BLaER1 treated with 17β-estradiol and CSF1 and Interleukin-3, amounts not matched to agents 10 nM and 100 nM (cell line): ENCODE results near the gene THUMPD2.

Experiments used
- H3K27ac ChIP-seq, 11 experiments: shearing (Covaris generic); formaldehyde crosslinking; 2 replicates each; pipeline ENCODE4 v1.8.1; 2022
- H3K27me3 ChIP-seq, 11 experiments: shearing (Covaris generic); formaldehyde crosslinking; 2 replicates each; pipeline ENCODE4 v1.8.1; 2022
- H3K36me3 ChIP-seq, 11 experiments: shearing (Covaris generic); formaldehyde crosslinking; 2 replicates each; pipeline ENCODE4 v1.8.1; 2022
- H3K4me1 ChIP-seq, 10 experiments: shearing (Covaris generic); formaldehyde crosslinking; 2 replicates each; pipeline ENCODE4 v1.8.1; 2022
- H3K4me2 ChIP-seq, 11 experiments: shearing (Covaris generic); formaldehyde crosslinking; 2 replicates each; pipeline ENCODE4 v1.8.1; 2022
- H3K4me3 ChIP-seq, 10 experiments: shearing (Covaris generic); formaldehyde crosslinking; 2 replicates each; pipeline ENCODE4 v1.8.1; 2022
- H3K9ac ChIP-seq, 11 experiments: shearing (Covaris generic); formaldehyde crosslinking; 2 replicates each; pipeline ENCODE4 v1.8.1; 2022
- H3K9me3 ChIP-seq, 11 experiments: shearing (Covaris generic); formaldehyde crosslinking; replicated peaks in 1 of 11; 2 replicates each; pipeline ENCODE4 v1.8.1; 2022
- H4K20me1 ChIP-seq, 11 experiments: shearing (Covaris generic); formaldehyde crosslinking; 2 replicates each; pipeline ENCODE4 v1.8.1; 2022
- Cebpa-rat ChIP-seq, 11 experiments: shearing (Covaris generic); IDR thresholded peaks; 2 replicates each; pipeline ENCODE4 v1.8.1; 2022

The THUMPD2 gene

DNA sequence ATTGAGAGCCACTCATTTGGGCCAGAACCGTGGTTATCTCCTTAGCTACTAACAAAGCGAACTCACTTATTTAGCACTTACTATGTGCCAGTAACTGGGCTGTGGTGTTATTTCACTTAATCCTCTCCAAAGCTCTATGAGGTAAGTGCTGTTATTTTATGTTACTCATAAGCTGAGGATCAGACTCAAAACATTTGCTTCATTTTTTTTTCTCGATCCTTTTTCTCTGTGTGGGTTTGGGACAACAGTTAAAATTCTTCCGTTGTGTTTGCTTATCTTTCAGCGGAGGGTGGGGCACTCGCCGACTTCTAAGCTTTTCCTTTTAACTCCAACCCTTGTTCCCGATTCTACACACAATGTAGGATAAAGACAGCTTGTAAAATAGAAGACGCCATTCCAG lies 60.6 kb downstream of the THUMPD2 start:
- Histone ChIP-seq H3K4me1 (no peaks in the 10 kb centered on the region), H3K27ac (no peak overlapping the region), H3K36me3 (no peaks in the 10 kb centered on the region), H4K20me1 (no peaks in the 10 kb centered on the region), H3K27me3 (no peaks in the 10 kb centered on the region), H3K9ac (no peak overlapping the region), H3K4me3 (no peak overlapping the region), H3K4me2 (no peak overlapping the region), H3K9me3 (no peaks in the 10 kb centered on the region)
- no peak for TF ChIP-seq Cebpa-rat (IDR thresholded peaks at IDR 0.05)

DNA sequence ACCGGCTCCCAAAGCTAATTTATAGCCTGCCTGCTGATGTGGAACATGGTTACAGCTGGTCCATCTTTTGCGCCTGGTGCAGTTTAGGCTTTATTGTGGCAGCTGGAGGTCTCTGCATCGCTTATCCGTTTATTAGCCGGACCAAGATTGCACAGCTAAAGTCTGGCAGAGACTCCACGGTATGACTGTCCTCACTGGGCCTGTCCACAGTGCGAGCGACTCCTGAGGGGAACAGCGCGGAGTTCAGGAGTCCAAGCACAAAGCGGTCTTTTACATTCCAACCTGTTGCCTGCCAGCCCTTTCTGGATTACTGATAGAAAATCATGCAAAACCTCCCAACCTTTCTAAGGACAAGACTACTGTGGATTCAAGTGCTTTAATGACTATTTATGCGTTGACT lies 62.0 kb downstream of the THUMPD2 start:
- H3K9ac ChIP-seq: no peak overlapping the region
- H4K20me1 ChIP-seq: no peaks in the 10 kb centered on the region
- H3K27ac ChIP-seq: no peak overlapping the region
- no peaks in the 10 kb centered on the region for H3K4me1 ChIP-seq
- H3K4me3 ChIP-seq: no peak overlapping the region
- no peaks in the 10 kb centered on the region for H3K27me3 ChIP-seq
- H3K9me3 ChIP-seq: no peaks in the 10 kb centered on the region
- no peak for TF ChIP-seq Cebpa-rat (IDR thresholded peaks at IDR 0.05)
- no peak overlapping the region for H3K4me2 ChIP-seq
- H3K36me3 ChIP-seq: no peaks in the 10 kb centered on the region

DNA sequence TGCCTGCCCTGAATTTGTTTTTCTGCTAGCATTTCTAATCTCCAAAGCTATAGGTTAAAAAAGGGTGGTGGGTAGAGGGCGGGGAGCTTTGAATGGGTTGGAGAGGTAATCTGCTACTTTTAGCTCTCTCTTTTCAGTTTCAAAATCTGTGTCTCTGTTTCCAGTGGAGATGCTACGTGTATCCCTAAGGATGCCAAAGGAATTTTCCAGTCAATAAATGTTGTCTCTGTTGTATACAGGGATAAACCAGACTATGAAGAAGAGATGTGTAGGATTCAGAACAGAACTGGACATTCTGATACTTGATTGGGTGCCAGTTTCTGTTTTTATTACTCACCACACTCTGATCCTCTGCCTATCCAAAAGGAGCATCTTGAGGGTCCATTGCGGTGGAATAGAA lies 63.2 kb downstream of the THUMPD2 start:
- Histone ChIP-seq H3K4me1 (no peaks in the 10 kb centered on the region), H3K36me3 (no peaks in the 10 kb centered on the region), H3K9ac (no peak overlapping the region), H3K27me3 (no peaks in the 10 kb centered on the region), H3K4me3 (no peak overlapping the region), H3K9me3 (no peaks in the 10 kb centered on the region), H3K27ac (no peak overlapping the region), H3K4me2 (no peak overlapping the region), H4K20me1 (no peaks in the 10 kb centered on the region)
- TF ChIP-seq Cebpa-rat (IDR thresholded peaks at IDR 0.05): no peak

DNA sequence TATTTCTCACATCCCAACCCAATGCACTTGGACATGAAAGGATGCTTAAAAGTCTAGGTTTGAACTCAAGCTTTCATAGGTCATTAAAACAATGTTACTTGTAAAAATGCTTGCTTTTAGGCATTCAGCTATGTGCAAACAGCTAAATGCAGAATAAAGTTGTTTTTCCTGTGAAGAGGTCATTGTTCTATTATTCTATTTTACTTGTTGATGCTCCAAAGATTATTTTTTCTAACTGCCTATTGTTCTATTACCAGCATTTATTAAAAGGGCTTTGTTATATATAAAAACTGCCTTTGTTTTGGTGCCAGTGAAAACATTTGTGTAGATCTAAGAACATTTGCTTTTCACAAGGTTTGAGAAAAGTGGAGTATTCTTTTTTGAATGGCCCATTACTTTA lies 64.0 kb downstream of the THUMPD2 start:
- Histone ChIP-seq H3K27ac (no peak overlapping the region), H3K36me3 (no peaks in the 10 kb centered on the region), H3K27me3 (no peaks in the 10 kb centered on the region), H3K4me3 (no peak overlapping the region), H3K4me1 (no peaks in the 10 kb centered on the region), H3K4me2 (no peak overlapping the region), H3K9ac (no peak overlapping the region), H4K20me1 (no peaks in the 10 kb centered on the region), H3K9me3 (no peaks in the 10 kb centered on the region)
- no peak for TF ChIP-seq Cebpa-rat (IDR thresholded peaks at IDR 0.05)

DNA sequence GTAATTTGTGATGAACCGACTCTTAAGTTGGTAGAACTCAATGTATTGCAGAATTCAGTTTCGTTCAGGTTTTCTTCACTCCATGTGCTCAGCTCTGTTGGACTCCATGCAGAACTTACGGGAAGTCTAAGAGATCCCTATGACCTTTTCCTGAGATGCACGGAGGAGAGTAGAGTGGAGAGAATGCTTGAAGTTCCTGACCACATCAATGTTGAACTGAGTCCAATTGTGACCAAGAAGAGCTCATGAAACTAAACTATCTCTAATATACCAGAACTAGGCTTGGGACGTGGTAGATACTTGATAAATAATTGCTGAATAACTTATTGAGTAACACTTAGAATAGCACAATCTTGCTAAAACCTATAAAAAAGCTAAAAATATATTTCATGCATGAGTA lies 66.1 kb downstream of the THUMPD2 start:
- H4K20me1 ChIP-seq: no peaks in the 10 kb centered on the region
- H3K4me2 ChIP-seq: no peak overlapping the region
- peaks cover 0 to 14% (median 3%) of the 10 kb centered on the region in 11 experiments; a peak in 8 of 22 replicates for H3K9me3 ChIP-seq
- H3K36me3 ChIP-seq: no peaks in the 10 kb centered on the region
- TF ChIP-seq Cebpa-rat (IDR thresholded peaks at IDR 0.05): no peak
- no peaks in the 10 kb centered on the region for H3K27me3 ChIP-seq
- H3K4me3 ChIP-seq: no peak overlapping the region
- H3K4me1 ChIP-seq: no peaks in the 10 kb centered on the region
- no peak overlapping the region for H3K9ac ChIP-seq
- H3K27ac ChIP-seq: no peak overlapping the region

DNA sequence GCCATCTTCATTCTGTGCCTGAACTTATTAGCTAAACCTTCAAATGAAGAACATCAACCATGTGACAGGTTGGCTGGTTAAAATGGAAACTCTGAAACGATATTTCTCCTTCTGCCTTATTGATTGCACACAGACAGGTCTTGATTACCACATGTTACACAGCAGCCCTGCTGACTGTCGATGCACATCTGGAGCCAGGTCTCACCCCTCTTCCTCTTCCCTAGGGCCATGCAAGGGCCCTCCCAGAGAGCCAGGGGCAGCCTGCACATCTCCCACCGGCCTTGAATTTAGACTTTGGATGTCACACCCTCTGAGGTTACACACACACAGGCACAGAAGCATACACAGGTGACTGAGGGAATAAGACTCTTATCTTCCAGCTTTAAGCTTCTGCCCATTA lies 68.3 kb downstream of the THUMPD2 start:
- Histone ChIP-seq H4K20me1 (no peaks in the 10 kb centered on the region), H3K4me2 (no peak overlapping the region), H3K27ac (no peak overlapping the region), H3K36me3 (no peaks in the 10 kb centered on the region), H3K9me3 (peaks cover 0 to 16% (median 3%) of the 10 kb centered on the region in 11 experiments; a peak in 8 of 22 replicates), H3K9ac (no peak overlapping the region), H3K4me1 (no peaks in the 10 kb centered on the region; a peak in 1 of 20 replicates), H3K4me3 (no peak overlapping the region), H3K27me3 (no peaks in the 10 kb centered on the region)
- TF ChIP-seq Cebpa-rat (IDR thresholded peaks at IDR 0.05): no peak

DNA sequence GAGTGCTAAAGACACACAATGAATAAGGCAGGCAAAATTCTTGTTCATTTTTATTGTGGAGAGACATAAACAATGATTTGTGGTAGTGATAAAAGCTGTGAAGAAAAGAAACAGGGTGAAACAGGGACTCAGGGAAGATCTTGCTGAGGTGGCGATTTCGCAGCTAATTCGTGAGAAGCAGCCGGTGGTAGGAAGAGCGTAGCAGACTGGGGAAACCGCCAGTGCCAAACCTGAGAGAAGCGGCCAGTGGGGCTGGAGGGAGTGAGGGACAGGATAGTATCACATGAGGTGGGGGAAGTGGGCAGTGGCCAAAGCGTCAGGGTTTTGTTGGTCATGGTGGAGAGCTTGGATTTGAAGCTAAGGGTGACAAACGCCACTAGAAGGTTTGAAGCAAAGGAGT lies 71.1 kb downstream of the THUMPD2 start:
- no peaks in the 10 kb centered on the region for H3K27me3 ChIP-seq
- peaks cover 0 to 22% (median 6%) of the 10 kb centered on the region in 11 experiments; a peak in 13 of 22 replicates for H3K9me3 ChIP-seq
- H3K27ac ChIP-seq: no peak overlapping the region
- H3K36me3 ChIP-seq: no peaks in the 10 kb centered on the region
- no peak overlapping the region for H3K9ac ChIP-seq
- TF ChIP-seq Cebpa-rat (IDR thresholded peaks at IDR 0.05): no peak
- no peak overlapping the region for H3K4me2 ChIP-seq
- H3K4me3 ChIP-seq: no peak overlapping the region
- no peaks in the 10 kb centered on the region for H4K20me1 ChIP-seq
- H3K4me1 ChIP-seq: no peaks in the 10 kb centered on the region; a peak in 1 of 20 replicates

DNA sequence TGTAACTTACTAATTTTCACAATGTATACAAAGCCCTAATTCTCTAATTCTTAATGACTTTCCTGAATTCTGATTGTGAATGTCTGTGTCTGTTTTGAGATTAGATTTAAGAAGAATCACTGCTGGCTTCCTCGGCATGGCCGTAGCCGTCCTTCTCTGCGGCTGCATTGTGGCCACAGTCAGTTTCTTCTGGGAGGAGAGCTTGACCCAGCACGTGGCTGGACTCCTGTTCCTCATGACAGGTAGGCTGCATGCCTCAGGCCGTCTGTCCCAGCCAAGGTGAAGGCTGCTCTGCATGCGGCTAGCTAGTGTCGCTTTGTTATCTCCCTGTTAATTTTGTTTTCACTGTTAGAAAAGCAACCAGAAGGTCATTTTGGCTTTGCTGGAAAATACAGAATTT lies 72.1 kb downstream of the THUMPD2 start:
- Histone ChIP-seq H3K9me3 (peaks cover 8 to 32% (median 17%) of the 10 kb centered on the region in 11 experiments), H3K27ac (no peak overlapping the region), H3K9ac (no peak overlapping the region), H3K4me1 (no peaks in the 10 kb centered on the region; a peak in 1 of 20 replicates), H3K4me2 (no peak overlapping the region), H3K27me3 (no peaks in the 10 kb centered on the region), H4K20me1 (no peaks in the 10 kb centered on the region), H3K36me3 (no peaks in the 10 kb centered on the region), H3K4me3 (no peak overlapping the region)
- no peak for TF ChIP-seq Cebpa-rat (IDR thresholded peaks at IDR 0.05)

DNA sequence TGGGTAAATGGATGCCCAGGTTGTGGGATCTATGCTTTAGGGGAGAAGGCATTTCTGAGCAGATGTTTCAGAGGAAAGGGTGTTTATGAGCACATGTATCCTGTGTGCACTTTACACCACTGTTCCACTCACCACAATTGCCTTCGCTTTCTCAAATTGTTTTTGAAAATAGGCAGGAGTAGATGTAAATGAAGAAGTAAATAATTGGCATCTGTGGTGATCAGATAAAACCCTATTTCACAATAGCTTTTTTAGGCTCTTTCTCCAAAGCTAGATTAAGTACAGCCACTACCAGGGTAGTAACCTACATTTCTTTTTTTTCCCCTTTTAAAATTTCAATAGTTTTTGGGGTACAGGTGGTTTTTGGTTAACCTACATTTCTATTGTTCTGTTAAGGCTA lies 72.7 kb downstream of the THUMPD2 start:
- no peak overlapping the region for H3K9ac ChIP-seq
- H3K27ac ChIP-seq: no peak overlapping the region
- H3K27me3 ChIP-seq: no peaks in the 10 kb centered on the region
- no peak for TF ChIP-seq Cebpa-rat (IDR thresholded peaks at IDR 0.05)
- H3K4me3 ChIP-seq: no peak overlapping the region
- no peaks in the 10 kb centered on the region; a peak in 1 of 20 replicates for H3K4me1 ChIP-seq
- H3K9me3 ChIP-seq: peaks cover 15 to 38% (median 23%) of the 10 kb centered on the region in 11 experiments
- no peaks in the 10 kb centered on the region for H3K36me3 ChIP-seq
- H4K20me1 ChIP-seq: no peaks in the 10 kb centered on the region
- no peak overlapping the region for H3K4me2 ChIP-seq

DNA sequence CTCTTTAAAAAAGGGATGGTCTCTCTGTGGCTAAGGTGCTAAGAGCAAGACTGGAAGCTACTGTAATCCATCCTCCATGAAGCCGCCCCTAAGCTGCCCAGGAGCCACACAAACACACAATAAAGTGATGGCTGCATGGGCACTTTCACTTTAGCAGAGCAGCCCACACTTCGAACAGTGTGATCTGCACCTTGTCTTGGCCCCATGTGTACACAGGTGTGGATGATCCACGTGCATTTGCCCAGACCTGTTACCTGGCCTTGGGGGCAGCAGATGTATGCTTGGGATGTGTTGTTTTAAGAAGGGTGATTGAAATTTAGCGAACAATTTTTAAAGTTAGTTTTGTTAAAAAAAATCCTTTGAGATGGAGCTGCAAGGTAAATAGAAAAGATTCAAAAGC lies 73.4 kb downstream of the THUMPD2 start:
- Histone ChIP-seq H3K4me2 (no peak overlapping the region), H3K9me3 (peaks cover 21 to 45% (median 30%) of the 10 kb centered on the region in 11 experiments), H4K20me1 (no peaks in the 10 kb centered on the region), H3K27me3 (no peaks in the 10 kb centered on the region), H3K36me3 (no peaks in the 10 kb centered on the region), H3K4me3 (no peak overlapping the region), H3K4me1 (no peaks in the 10 kb centered on the region; a peak in 1 of 20 replicates), H3K27ac (no peak overlapping the region), H3K9ac (no peak overlapping the region)
- no peak for TF ChIP-seq Cebpa-rat (IDR thresholded peaks at IDR 0.05)
